OCI-LY3 (cell line): ENCODE measurements around the gene PDF.

Experiments
- CTCF ChIP-seq: fragments of 200-600, 300-600 bp; sonication (generic); IDR thresholded peaks from 2 replicates; pipeline ENCODE4 v1.5.1; 2014; ENCODE audit warnings: antibody characterized with exemption, low read length, low read depth
- EZH2phosphoT487 ChIP-seq: fragments of 200-600 bp; shearing (Covaris generic); IDR thresholded peaks from 2 replicates; pipeline ENCODE4 v1.6.1; 2018; ENCODE audit warnings: antibody characterized with exemption, mixed run types, low read depth

- TF ChIP-seq CTCF (no peak), EZH2phosphoT487 (no peak)
Observed at GRCh38 chr16:69378036-69378435, 47.6 kb upstream of the PDF start.
